Stimulated activated CD8-positive, alpha-beta memory T cell treated with anti-CD3 and anti-CD28 coated beads, Interleukin-12 subunit alpha, Interleukin-12 subunit beta, amount 100 ng/mL, for 24 hours (primary cell): ENCODE data around the gene SLC66A2.

Source experiments
- DNase-seq: peaks from one replicate; pipeline ENCODE4 v3.0.0-alpha.2; 2020; ENCODE audit errors: extremely low read depth

Gene SLC66A2

GRCh38 chr18:79950515-79951341 lies 725 bp downstream of the SLC66A2 start:
- DNase-seq: no peak

DNA sequence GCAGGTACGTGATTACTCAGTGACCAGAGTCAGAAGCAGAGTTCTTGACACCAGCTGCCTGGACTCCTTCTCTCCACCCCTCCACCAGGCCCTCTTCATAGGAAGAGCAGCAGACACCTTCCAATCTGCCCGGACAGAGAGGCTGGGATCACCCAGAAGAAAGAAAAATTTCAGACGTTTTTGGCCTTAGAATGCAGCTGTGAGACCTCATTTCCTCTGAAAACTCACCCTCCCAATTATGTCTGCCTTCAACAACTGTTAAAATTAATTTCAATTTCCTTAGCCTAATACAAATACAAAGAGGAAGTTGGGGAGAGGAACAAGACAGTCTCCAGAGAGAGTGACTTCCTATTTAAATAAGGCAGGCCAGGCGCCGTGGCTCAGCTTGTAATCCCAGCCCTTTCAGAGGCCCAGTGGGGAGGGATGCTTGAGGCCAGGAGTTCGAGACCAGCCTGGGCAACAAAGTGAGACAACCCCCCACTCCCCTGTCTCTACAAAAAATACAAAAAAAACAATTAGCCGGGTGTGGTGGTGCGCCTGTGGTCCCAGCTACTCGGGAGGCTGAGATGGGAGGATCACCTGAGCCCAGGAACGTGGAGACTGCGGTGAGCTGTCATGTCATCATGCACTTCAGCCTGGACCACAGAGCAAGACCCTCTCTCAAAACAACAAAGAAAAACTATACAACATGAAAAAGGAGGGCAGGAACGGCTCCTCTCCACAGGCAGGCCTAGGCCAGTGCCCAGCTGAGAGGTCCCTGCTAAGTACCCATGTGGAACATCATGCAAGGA lies 1.6 kb downstream of the SLC66A2 start:
- no peak for DNase-seq

GRCh38 chr18:79948719-79949411 lies 2.6 kb downstream of the SLC66A2 start:
- DNase-seq: no peak

- DNase-seq: no peak
Observed at GRCh38 chr18:79947881-79948610, 3.4 kb downstream of the SLC66A2 start.

GRCh38 chr18:79947054-79947755 lies 4.2 kb downstream of the SLC66A2 start:
- no peak for DNase-seq

DNA sequence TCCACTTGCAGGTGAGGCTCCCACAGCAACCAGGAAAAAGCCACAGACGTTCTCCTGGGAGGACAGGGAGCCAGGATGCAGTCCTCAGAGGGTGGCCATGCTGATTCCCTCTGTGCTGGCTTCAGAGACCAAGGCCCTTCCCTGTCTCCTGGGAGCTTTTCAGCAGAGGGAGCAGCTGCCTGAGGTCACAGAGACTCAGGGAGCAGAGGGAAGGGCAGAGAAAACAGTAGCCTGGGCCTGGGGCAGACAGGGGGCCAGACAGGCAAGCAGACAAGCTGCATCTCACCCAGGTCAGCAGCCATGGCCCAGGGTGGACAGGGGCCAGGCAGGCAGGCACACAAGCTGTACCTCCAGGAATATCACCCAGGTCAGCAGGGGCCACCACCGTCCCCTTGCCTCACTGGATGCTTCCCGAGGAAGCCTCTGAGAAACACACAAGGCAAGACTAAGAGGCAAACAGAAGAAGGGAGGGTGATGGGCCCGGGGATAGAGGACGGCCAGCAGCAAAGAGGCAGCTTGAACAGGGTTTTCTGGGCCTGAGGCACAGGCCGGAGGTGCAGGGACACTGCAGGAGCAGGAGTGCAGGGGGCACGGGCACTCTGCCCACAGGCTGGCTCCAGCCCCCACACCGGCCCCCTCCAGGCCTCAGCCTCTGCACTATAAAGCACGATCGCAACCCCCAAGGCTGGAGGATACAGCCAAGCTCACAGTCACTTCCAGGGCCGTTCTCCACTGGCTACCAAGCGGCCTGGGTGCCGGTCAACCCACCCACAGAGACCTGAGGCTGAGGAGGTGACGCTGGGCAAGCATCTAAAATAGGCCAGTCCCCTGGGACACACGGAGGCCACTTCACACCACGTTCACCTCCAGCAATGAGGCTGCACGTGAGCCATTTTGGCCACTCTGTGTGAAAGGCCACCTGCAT lies 6.1 kb downstream of the SLC66A2 start:
- DNase-seq: no peak

DNA sequence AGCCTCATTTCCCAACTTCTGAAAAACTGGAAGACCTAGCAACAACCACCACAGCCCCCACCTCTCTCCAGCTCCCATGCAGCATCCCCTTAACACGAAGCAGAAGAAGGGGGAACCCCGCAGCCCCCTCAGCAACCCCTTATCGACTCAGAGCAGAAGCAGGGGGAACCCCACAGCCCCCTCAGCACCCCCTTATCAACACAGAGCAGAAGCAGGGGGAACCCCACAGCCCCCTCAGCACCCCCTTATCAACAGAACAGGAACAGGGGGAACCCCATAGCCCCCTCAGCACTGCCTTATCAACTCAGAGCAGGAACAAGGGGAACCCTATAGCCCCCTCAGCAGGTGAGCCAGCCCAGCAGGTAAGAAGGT lies 6.7 kb downstream of the SLC66A2 start:
- DNase-seq: no peak

DNA sequence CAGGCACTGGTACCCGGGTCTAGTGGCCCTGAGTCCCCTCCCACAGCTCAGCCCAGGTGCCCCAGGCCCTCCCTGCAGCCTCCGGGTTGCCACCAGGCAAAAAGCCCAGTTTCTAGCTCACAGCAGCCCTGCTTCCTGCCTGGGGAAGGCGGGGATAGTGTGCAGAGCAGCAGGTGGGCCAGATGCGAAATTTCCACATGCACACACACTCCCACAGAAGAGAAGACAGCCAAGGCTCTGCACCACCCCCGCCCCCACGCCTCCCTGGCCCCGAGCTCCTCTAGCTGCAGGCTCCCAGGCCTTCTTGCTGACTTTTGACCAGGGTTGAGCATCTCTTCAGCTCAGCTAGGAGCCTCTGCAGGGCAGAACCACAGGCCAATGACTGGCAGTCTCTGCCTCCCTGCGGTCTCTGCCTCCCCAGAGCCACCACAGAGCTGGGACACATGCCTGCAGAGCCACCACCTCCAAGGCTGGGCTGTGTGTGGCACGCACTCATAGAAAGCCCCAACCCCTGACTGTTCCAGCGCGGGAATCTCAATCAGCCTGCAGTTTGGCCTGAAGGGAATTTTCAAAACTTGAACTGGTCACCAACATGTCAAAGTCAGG lies 7.2 kb downstream of the SLC66A2 start:
- DNase-seq: no peak

- no peak for DNase-seq
Observed at GRCh38 chr18:79943608-79944125, 7.8 kb downstream of the SLC66A2 start.

DNA sequence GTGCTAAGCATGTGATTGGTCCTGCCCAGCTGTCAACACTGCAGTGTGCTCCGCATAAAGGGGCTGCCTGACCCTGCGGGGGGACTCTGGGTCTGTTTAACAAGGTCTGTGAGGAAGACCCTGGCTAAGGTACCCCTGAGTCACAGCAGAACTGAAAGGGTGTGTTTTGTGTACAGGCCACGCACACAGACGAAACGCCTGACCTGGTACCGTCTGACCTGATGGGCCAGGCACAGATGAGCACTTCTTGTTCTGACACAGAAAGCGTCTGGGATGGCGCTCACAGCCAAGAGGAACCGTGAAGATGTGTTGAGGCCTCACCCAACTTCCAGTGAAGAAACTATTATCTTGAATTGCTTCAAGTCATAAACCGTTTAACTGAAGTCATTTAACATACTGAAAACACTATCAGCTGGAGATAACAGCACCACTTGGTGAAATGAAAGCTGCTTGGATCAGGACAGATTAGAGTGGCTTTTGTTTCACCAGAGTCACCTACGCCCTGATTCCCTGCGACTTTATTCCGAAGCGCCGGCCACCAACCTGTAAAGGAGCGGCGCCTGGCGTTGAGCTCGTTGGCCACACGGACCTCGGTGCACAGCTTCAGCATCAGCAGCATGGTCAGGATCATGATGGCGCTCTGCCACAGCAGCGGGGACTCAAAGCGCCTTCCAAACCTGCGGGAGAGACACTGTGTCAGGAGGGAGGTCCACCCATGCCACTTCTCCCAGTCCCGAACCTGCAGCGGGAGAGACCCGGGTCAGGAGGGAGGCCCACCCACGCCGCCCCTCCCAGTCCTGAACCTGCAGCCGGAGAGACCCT lies 8.5 kb downstream of the SLC66A2 start:
- DNase-seq: no peak

DNA sequence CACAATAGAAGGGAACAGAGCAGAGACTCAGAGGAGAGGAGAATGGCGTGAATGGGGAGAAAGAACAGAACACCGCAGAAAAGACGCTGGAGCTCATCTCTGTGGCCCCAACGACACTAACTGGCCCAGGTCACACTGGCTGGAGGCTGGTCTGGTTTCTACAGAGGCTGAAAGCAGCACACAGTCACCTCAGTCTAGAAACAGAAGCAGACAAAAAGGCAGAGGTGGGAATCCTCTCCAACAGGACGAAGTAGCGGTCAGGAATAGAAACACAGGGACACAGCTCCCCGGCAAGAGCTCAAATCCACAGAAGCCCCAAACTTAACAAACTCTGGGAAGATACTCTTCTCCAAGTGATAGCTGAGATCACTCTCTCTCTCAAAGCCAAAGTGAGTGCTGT lies 9.2 kb downstream of the SLC66A2 start:
- DNase-seq: no peak

- DNase-seq: no peak
Observed at GRCh38 chr18:79941473-79942119, 9.9 kb downstream of the SLC66A2 start.

GRCh38 chr18:79940814-79941472 lies 10.5 kb downstream of the SLC66A2 start:
- no peak for DNase-seq

GRCh38 chr18:79940126-79940813 lies 11.2 kb downstream of the SLC66A2 start:
- no peak for DNase-seq

GRCh38 chr18:79939096-79939495 lies 12.4 kb downstream of the SLC66A2 start:
- no peak for DNase-seq

- no peak for DNase-seq
Observed at GRCh38 chr18:79938196-79938595, 13.3 kb downstream of the SLC66A2 start.
